Measurements from ENCODE around the gene TUBGCP3.

- TF ChIP-seq, protein P1, sequence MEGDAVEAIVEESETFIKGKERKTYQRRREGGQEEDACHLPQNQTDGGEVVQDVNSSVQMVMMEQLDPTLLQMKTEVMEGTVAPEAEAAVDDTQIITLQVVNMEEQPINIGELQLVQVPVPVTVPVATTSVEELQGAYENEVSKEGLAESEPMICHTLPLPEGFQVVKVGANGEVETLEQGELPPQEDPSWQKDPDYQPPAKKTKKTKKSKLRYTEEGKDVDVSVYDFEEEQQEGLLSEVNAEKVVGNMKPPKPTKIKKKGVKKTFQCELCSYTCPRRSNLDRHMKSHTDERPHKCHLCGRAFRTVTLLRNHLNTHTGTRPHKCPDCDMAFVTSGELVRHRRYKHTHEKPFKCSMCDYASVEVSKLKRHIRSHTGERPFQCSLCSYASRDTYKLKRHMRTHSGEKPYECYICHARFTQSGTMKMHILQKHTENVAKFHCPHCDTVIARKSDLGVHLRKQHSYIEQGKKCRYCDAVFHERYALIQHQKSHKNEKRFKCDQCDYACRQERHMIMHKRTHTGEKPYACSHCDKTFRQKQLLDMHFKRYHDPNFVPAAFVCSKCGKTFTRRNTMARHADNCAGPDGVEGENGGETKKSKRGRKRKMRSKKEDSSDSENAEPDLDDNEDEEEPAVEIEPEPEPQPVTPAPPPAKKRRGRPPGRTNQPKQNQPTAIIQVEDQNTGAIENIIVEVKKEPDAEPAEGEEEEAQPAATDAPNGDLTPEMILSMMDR (IDR thresholded peaks at IDR 0.05) = no peak
- no peak for TF ChIP-seq POLR2A (IDR thresholded peaks at IDR 0.05)
These were observed 57.1 kb downstream of the TUBGCP3 start for GRCh38 chr13:112530861-112531260.

All from uterus (tissue), 2 donors.